HL-60 (cell line): Measurements from ENCODE around the gene ITPK1.

Source experiments
- DNase-seq, 2 experiments: peaks; one replicate each; pipeline ENCODE4 v3.0.0-alpha.2; 2010 to 2020; ENCODE audit warnings: low read depth in 1 of 2, low spot score in 1 of 2
- H3K27ac ChIP-seq: fragments of 250-450 bp; sonication (Bioruptor Pico); replicated peaks from 2 replicates; pipeline ENCODE4 v1.5.1; 2020; ENCODE audit warnings: mild to moderate bottlenecking, moderate library complexity
- H3K27me3 ChIP-seq: fragments of 250-450 bp; sonication (Bioruptor Pico); 2 replicates; pipeline ENCODE4 v1.5.1; 2021; ENCODE audit warnings: mild to moderate bottlenecking, moderate library complexity; ENCODE audit not compliant: insufficient read depth, poor library complexity, severe bottlenecking
- H3K4me3 ChIP-seq: replicated peaks from 2 replicates; pipeline ENCODE4 v1.5.1; 2011; ENCODE audit warnings: mild to moderate bottlenecking, control low read depth, low read length; ENCODE audit not compliant: insufficient read depth
- GABPA ChIP-seq: IDR thresholded peaks from 2 replicates; pipeline ENCODE4 v1.6.1; 2012; ENCODE audit warnings: low read depth
- POLR2AphosphoS5 ChIP-seq: IDR thresholded peaks from 2 replicates; pipeline ENCODE4 v1.6.1; 2012; ENCODE audit warnings: low read depth
- SPI1 ChIP-seq: IDR thresholded peaks from 2 replicates; pipeline ENCODE4 v1.6.1; 2012; ENCODE audit warnings: low read depth, mild to moderate bottlenecking, borderline replicate concordance
- TF ChIP-seq, protein P1 (sequence below): IDR thresholded peaks from 2 replicates; pipeline ENCODE4 v1.6.1; 2012; ENCODE audit warnings: low read depth; ENCODE audit not compliant: insufficient replicate concordance
- TF ChIP-seq, protein P2 (sequence below): IDR thresholded peaks from one replicate; pipeline ENCODE4 v1.5.1; 2011; ENCODE audit warnings: low read length, control low read depth, inconsistent platforms; ENCODE audit not compliant: insufficient read depth

Gene ITPK1

DNA sequence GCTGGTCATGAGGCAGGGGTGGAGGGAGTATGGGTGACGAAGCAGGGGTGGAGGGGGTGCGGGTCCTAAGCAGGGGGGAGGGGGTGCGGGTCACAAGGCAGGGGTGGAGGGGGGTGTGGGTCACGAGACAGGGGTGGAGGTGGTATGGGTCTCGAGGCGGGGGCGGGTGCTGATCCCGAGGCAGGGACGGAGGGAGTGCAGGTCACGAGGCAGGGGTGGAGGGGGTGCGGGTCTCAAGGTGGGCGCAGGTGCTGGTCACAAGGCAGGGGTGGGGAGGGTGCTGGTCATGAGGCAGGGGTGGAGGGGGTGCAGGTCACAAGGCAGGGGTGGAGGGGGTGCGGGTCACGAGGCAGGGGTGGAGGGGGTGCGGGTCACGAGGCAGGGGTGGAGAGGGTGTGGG, 56.5 kb downstream of the ITPK1 start:
- DNase-seq, result no peak
- no peak overlapping the region for H3K27ac ChIP-seq
- H3K4me3 ChIP-seq, result no peak overlapping the region
- no peaks in the 10 kb centered on the region for H3K27me3 ChIP-seq
- TF ChIP-seq, protein P1, sequence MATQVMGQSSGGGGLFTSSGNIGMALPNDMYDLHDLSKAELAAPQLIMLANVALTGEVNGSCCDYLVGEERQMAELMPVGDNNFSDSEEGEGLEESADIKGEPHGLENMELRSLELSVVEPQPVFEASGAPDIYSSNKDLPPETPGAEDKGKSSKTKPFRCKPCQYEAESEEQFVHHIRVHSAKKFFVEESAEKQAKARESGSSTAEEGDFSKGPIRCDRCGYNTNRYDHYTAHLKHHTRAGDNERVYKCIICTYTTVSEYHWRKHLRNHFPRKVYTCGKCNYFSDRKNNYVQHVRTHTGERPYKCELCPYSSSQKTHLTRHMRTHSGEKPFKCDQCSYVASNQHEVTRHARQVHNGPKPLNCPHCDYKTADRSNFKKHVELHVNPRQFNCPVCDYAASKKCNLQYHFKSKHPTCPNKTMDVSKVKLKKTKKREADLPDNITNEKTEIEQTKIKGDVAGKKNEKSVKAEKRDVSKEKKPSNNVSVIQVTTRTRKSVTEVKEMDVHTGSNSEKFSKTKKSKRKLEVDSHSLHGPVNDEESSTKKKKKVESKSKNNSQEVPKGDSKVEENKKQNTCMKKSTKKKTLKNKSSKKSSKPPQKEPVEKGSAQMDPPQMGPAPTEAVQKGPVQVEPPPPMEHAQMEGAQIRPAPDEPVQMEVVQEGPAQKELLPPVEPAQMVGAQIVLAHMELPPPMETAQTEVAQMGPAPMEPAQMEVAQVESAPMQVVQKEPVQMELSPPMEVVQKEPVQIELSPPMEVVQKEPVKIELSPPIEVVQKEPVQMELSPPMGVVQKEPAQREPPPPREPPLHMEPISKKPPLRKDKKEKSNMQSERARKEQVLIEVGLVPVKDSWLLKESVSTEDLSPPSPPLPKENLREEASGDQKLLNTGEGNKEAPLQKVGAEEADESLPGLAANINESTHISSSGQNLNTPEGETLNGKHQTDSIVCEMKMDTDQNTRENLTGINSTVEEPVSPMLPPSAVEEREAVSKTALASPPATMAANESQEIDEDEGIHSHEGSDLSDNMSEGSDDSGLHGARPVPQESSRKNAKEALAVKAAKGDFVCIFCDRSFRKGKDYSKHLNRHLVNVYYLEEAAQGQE, result no peak
- TF ChIP-seq POLR2AphosphoS5 (no peak), SPI1 (no peak), GABPA (no peak)
- TF ChIP-seq, protein P2, sequence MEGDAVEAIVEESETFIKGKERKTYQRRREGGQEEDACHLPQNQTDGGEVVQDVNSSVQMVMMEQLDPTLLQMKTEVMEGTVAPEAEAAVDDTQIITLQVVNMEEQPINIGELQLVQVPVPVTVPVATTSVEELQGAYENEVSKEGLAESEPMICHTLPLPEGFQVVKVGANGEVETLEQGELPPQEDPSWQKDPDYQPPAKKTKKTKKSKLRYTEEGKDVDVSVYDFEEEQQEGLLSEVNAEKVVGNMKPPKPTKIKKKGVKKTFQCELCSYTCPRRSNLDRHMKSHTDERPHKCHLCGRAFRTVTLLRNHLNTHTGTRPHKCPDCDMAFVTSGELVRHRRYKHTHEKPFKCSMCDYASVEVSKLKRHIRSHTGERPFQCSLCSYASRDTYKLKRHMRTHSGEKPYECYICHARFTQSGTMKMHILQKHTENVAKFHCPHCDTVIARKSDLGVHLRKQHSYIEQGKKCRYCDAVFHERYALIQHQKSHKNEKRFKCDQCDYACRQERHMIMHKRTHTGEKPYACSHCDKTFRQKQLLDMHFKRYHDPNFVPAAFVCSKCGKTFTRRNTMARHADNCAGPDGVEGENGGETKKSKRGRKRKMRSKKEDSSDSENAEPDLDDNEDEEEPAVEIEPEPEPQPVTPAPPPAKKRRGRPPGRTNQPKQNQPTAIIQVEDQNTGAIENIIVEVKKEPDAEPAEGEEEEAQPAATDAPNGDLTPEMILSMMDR, result no peak

DNA sequence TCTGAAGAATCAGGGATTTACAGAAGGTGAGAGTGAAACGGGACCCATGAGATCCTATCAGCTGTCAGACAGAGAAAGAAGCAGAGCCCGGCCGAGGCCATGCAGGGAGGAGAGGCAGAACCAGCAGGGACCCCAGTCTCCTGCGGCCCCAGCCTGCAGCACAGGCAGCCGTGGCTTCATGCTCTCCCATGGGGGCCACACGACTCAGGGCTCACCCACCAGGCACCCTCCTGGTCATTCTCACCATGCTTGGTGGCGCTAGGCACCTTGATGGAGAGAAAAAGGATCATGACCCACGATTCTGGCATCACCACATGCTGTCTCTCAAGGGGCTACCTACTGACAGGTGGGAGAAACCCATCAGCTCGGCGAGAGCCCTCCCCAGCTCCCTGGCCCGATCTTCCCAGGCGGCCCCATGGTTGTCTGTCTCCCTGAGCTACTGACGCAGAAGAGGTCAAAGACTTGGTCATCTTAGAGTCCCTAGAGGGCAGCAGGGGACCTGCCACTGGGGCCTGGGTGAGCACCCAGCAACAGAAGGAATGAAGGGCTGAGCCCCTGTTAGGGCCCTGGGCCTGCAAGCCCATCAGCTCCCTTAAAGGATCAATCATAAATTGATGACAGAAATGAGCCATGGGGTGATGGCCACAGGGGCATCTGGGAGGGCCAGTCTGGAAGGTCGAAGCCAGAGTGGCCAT, 58.0 kb downstream of the ITPK1 start:
- Histone ChIP-seq H3K4me3 (no peak overlapping the region), H3K27me3 (no peaks in the 10 kb centered on the region), H3K27ac (no peak overlapping the region)
- DNase-seq, result no peak
- TF ChIP-seq, protein P2, result no peak
- TF ChIP-seq POLR2AphosphoS5, result no peak
- TF ChIP-seq, protein P1, result no peak
- no peak for TF ChIP-seq GABPA
- no peak for TF ChIP-seq SPI1

DNA sequence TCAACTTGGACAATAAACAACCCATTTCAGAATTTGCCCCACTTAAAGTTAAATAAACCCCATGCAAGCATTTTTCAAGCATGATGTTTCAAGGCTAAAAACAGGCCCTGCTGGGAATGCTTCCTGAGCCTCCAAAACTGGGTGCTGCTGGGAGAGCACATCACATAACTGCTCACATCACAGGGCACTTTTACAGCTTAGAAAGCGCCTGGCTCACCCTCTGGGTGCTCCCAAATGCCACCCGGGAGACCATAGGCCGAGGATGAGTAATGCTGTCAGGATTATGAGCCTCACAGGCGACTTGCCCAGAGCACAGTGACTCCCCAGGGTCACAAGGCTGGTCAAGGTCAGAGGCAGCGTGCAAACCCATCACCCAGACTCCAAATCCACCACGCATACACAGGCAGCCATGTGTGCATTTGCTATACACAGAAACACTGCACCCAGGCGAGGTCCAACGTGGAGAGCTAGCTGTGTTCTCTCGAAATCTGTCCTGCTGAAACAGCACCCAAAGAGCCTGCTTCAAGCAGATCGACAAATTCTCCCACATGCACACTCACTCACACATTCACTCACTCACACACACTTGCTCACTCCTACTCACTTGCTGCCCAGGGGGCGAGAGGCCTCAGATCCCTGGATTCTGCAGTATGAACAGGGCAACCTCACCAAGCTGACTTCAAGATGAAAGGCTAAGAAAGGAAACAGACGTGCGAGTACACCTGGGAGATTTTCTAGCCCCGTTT, 58.7 kb downstream of the ITPK1 start:
- no peak for DNase-seq
- TF ChIP-seq, protein P2, result no peak
- TF ChIP-seq, protein P1, result no peak
- TF ChIP-seq POLR2AphosphoS5, result no peak
- no peak for TF ChIP-seq GABPA
- no peak for TF ChIP-seq SPI1
- H3K27ac ChIP-seq, result no peak overlapping the region
- no peak overlapping the region for H3K4me3 ChIP-seq
- H3K27me3 ChIP-seq, result no peaks in the 10 kb centered on the region
